OCI-LY1 (cell line): Measurements from ENCODE around the gene CDH1.

Source experiments
- H2AFZ ChIP-seq: fragments of 200-600 bp; sonication (generic), shearing (Covaris generic); 2 replicates; pipeline ENCODE4 v1.6.0; 2014; ENCODE audit warnings: antibody characterized with exemption, mild to moderate bottlenecking, low read length
- H3F3A ChIP-seq: fragments of 200-600 bp; sonication (generic), shearing (Covaris generic); 2 replicates; pipeline ENCODE4 v1.6.0; 2014; ENCODE audit warnings: mild to moderate bottlenecking, antibody characterized with exemption, low read length, moderate library complexity; ENCODE audit not compliant: insufficient read depth
- H3K27ac ChIP-seq: fragments of 200-600 bp; sonication (generic); 2 replicates; pipeline ENCODE4 v1.5.1; 2014; ENCODE audit warnings: low read length, mixed run types, mild to moderate bottlenecking, low read depth; ENCODE audit not compliant: poor library complexity, severe bottlenecking
- H3K27me3 ChIP-seq: fragments of 200-600 bp; sonication (generic); 2 replicates; pipeline ENCODE4 v1.6.0; 2014; ENCODE audit warnings: antibody characterized with exemption, mild to moderate bottlenecking, low read length, moderate library complexity; ENCODE audit not compliant: insufficient read depth
- H3K36me3 ChIP-seq: fragments of 200-600 bp; sonication (generic); 2 replicates; pipeline ENCODE4 v1.6.1; 2014; ENCODE audit warnings: mild to moderate bottlenecking, antibody characterized with exemption, low read length, moderate library complexity, mixed read lengths; ENCODE audit not compliant: insufficient read depth
- H3K4me1 ChIP-seq: fragments of 200-600 bp; sonication (generic); 2 replicates; pipeline ENCODE4 v1.5.1; 2014; ENCODE audit warnings: mild to moderate bottlenecking, low read length, moderate library complexity; ENCODE audit not compliant: insufficient read depth, severe bottlenecking
- H3K4me2 ChIP-seq: fragments of 200-600 bp; sonication (generic), shearing (Covaris generic); 2 replicates; pipeline ENCODE4 v1.6.1; 2014; ENCODE audit warnings: low read length
- H3K4me3 ChIP-seq: fragments of 200-600 bp; sonication (generic); 2 replicates; pipeline ENCODE4 v1.5.1; 2014; ENCODE audit warnings: low read length, low read depth, mild to moderate bottlenecking, mixed read lengths; ENCODE audit not compliant: poor library complexity, severe bottlenecking
- H3K79me2 ChIP-seq: fragments of 200-600 bp; shearing (Covaris generic); 2 replicates; pipeline ENCODE4 v1.6.1; 2016; ENCODE audit warnings: mixed run types, low read length, mixed read lengths; ENCODE audit not compliant: insufficient read depth
- H3K9ac ChIP-seq: fragments of 200-600 bp; sonication (generic), shearing (Covaris generic); 2 replicates; pipeline ENCODE4 v1.6.1; 2014; ENCODE audit warnings: mild to moderate bottlenecking, low read length, mixed read lengths
- H3K9me2 ChIP-seq: fragments of 200-600 bp; sonication (generic), shearing (Covaris generic); 2 replicates; pipeline ENCODE4 v1.6.1; 2014; ENCODE audit warnings: low read depth, mild to moderate bottlenecking, low read length, mixed read lengths
- H3K9me3 ChIP-seq: fragments of 200-600 bp; shearing (Covaris generic); 2 replicates; pipeline ENCODE4 v1.6.1; 2014; ENCODE audit warnings: low read length, mixed read lengths
- H4K20me1 ChIP-seq: fragments of 200-600 bp; sonication (generic), shearing (Covaris generic); 2 replicates; pipeline ENCODE4 v1.6.0; 2016; ENCODE audit warnings: mild to moderate bottlenecking, low read length; ENCODE audit not compliant: insufficient read depth
- EZH2 ChIP-seq: fragments of 200-600 bp; sonication (generic), shearing (Covaris generic); IDR thresholded peaks from 2 replicates; pipeline ENCODE4 v1.8.0; 2017; ENCODE audit warnings: borderline replicate concordance, mixed run types, mild to moderate bottlenecking, antibody characterized with exemption, low read length, moderate library complexity, mixed read lengths
- TF ChIP-seq, protein P1 (sequence below): fragments of 200-600 bp; sonication (generic), shearing (Covaris generic); IDR thresholded peaks from 2 replicates; pipeline ENCODE4 v1.5.1; 2017; ENCODE audit warnings: mild to moderate bottlenecking, antibody characterized with exemption, low read length, moderate library complexity, mixed read lengths

CDH1 gene

GRCh38 chr16:68776821-68777485, 39.9 kb downstream of the CDH1 start:
- Histone ChIP-seq H3K27ac (no peak overlapping the region), H3K27me3 (no peaks in the 10 kb centered on the region), H3K9me3 (no peaks in the 10 kb centered on the region), H3K4me1 (no peaks in the 10 kb centered on the region), H3K4me3 (no peak overlapping the region), H3F3A (no peaks in the 10 kb centered on the region), H3K9ac (no peak overlapping the region), H2AFZ (no peak overlapping the region), H3K36me3 (no peaks in the 10 kb centered on the region), H4K20me1 (no peaks in the 10 kb centered on the region), H3K79me2 (no peaks in the 10 kb centered on the region), H3K4me2 (no peak overlapping the region), H3K9me2 (no peaks in the 10 kb centered on the region)
- no peak for TF ChIP-seq EZH2
- TF ChIP-seq, protein P1, sequence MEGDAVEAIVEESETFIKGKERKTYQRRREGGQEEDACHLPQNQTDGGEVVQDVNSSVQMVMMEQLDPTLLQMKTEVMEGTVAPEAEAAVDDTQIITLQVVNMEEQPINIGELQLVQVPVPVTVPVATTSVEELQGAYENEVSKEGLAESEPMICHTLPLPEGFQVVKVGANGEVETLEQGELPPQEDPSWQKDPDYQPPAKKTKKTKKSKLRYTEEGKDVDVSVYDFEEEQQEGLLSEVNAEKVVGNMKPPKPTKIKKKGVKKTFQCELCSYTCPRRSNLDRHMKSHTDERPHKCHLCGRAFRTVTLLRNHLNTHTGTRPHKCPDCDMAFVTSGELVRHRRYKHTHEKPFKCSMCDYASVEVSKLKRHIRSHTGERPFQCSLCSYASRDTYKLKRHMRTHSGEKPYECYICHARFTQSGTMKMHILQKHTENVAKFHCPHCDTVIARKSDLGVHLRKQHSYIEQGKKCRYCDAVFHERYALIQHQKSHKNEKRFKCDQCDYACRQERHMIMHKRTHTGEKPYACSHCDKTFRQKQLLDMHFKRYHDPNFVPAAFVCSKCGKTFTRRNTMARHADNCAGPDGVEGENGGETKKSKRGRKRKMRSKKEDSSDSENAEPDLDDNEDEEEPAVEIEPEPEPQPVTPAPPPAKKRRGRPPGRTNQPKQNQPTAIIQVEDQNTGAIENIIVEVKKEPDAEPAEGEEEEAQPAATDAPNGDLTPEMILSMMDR, result no peak

DNA sequence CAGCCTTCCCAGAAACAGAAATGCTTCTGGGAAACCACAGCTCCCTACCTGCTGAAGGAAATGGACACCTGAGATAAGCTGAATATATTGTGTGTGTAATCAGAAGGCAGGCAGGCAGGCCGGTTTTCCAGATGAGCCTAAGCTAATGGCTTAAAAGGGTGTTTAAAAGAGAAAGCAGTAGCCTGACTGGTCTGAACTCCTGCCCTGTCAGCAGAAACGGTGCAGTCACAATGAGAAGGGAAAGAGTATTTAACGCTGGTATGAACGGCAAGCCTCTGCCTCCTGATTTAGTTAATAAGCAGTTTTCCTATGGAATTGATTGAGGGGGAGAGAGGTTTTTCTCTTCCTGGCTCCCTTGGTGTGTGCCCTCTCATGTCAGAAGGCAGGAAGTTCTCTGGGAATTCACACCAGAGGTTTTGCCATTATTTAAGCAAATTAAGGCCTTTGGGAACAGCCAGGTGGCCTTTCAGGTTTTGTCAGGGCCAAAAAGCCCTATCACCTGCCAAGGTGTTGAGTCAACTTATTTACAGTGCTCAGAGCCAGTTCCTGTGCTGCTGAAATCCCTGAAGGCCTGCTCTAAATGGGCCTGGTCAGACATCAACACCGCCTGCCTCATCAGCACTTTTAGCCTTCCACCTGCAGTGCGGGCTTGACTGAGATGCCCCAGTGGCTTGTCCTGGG, 41.6 kb downstream of the CDH1 start:
- Histone ChIP-seq H3K4me2 (no peak overlapping the region), H3K27ac (no peak overlapping the region)

DNA sequence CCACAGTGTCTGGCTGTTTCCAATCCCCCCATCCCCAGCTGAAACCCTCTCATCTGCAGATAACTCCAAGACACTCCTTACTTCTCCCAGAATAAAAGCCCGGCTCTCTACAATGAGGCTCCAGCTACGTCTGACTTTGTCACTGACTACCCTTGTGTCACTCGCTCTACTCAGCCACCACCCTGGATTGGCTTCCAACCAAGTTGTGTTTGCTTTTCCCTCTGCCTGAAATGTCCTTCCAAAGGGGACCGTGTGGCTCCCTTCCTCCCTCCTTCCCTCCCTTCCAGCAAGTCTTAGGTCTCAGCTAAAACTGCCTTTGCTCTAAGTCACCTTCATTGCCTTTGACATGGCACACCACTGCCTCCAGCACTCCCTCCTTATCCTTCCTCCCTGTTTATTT, 42.8 kb downstream of the CDH1 start:
- H3K79me2 ChIP-seq, result no peaks in the 10 kb centered on the region
- H3K4me2 ChIP-seq, result no peak overlapping the region
- no peaks in the 10 kb centered on the region for H3F3A ChIP-seq
- no peak overlapping the region for H3K4me3 ChIP-seq
- no peaks in the 10 kb centered on the region for H3K4me1 ChIP-seq
- TF ChIP-seq EZH2, result no peak
- TF ChIP-seq, protein P1, result no peak
- H3K9me2 ChIP-seq, result no peaks in the 10 kb centered on the region
- no peaks in the 10 kb centered on the region for H3K27me3 ChIP-seq
- H4K20me1 ChIP-seq, result no peaks in the 10 kb centered on the region
- H3K9ac ChIP-seq, result no peak overlapping the region
- no peak overlapping the region for H3K27ac ChIP-seq
- no peaks in the 10 kb centered on the region for H3K9me3 ChIP-seq
- H3K36me3 ChIP-seq, result no peaks in the 10 kb centered on the region
- H2AFZ ChIP-seq, result no peak overlapping the region

More for the DNA sequence above, 41.6 kb downstream of the CDH1 start:
- Histone ChIP-seq H4K20me1 (no peaks in the 10 kb centered on the region), H3K4me1 (no peaks in the 10 kb centered on the region), H2AFZ (no peak overlapping the region), H3K79me2 (no peaks in the 10 kb centered on the region), H3F3A (no peaks in the 10 kb centered on the region), H3K4me3 (no peak overlapping the region), H3K9ac (no peak overlapping the region), H3K36me3 (no peaks in the 10 kb centered on the region), H3K27me3 (no peaks in the 10 kb centered on the region), H3K9me3 (no peaks in the 10 kb centered on the region), H3K9me2 (no peaks in the 10 kb centered on the region)
- TF ChIP-seq EZH2, result no peak
- TF ChIP-seq, protein P1, result no peak
